Skin of body (tissue), 2 donors: ENCODE measurements around the gene KIAA1217. TPM values are rescaled to one million over a fixed set of nuclear protein-coding genes. Genes with fewer than 3 reads are reported as not detected.
"Not testable (repeated sequence)": the region's sequence is repeated elsewhere in the genome, so short reads cannot be mapped to it uniquely, and the experiment has no call there.

Experiments used
- DNase-seq: peaks from one replicate; lab custom pipeline; 2025; lab: John Stamatoyannopoulos, UW
- total RNA-seq: library from RNA; depleted of rRNA; stranded (reverse); fragments of >200 nt; gene quantifications from one replicate; pipeline ENCODE4 v1.2.3, GENCODE V29; 2014

The KIAA1217 gene
- total RNA-seq, 1 donor from 2014 or later, result 19.8 TPM

DNA sequence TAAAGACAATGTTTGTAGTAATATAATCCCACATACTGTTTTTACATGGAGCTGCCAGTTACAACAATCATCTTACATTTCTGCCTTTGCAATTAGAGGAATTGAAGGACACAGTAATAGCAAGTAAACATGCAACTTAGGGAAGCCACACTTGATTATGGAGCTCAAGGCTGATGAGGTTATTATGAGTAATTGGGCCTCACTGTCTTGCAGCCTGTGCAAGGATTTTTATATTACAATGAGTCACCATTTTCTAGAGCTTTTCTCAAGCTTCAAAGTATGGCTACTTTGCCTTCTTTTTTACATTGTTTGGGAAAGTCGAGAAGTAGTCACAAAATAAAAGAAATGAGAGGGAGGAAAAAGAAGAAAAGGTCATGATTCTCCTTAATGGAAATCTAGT lies 226.4 kb downstream of the KIAA1217 start:
- no peak for DNase-seq

DNA sequence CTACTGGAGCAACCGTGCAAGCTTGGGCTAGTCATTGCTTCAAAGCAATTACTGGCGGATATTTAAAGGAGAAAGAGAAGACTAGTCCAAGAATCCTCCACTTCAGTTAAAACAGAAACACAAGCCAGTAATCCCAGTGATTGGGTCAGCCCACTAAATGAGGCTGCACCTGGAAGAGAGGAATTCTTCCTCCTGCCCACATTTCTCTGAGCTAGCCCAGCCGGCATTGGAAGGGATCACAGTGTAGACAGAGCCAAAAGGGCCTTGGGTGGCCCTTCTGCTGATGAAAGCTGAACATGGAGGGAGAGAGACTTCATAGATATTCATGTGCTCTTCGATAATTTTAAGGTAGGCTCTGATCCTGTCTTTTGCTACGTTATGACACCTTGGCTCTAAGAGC lies 228.4 kb downstream of the KIAA1217 start:
- DNase-seq, result no peak

DNA sequence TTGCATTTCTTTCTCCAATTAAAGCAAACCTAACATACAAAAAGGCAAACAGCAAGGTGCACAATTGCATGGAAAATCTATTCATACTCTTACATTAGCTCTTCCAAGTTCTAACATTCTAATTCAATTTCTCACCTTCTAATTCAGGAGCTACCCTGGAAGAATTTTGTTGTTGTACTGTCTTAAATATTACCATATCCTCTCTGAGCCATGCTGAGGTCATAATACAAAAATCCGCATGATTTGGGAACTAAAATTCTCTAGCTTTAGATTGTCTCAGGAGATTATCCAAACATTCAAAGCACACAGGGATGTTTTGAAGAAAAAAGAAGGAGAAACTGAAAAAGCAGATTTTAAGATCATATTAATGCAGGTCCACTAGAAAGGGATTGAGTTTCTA lies 229.9 kb downstream of the KIAA1217 start:
- DNase-seq, result no peak

DNA sequence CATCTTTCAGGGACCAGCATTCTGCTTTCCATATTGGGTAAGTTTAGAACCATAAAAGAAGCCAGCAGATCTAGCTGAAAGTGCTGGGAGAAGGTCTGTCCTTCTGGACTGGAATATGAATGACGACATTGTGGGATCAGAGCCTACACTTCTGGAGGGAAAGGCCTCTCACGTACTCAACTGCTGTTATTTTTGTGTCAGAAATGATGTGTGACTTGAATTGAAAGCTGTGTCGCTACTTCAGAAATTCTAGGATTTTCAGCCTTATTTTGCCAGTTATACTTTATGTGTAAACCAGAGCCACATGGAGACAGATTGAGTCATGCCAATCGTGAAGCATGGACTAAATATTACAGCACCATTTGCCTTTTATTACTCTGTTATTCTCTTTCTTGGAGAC lies 231.0 kb downstream of the KIAA1217 start:
- peak; percentile 82 for DNase-seq

DNA sequence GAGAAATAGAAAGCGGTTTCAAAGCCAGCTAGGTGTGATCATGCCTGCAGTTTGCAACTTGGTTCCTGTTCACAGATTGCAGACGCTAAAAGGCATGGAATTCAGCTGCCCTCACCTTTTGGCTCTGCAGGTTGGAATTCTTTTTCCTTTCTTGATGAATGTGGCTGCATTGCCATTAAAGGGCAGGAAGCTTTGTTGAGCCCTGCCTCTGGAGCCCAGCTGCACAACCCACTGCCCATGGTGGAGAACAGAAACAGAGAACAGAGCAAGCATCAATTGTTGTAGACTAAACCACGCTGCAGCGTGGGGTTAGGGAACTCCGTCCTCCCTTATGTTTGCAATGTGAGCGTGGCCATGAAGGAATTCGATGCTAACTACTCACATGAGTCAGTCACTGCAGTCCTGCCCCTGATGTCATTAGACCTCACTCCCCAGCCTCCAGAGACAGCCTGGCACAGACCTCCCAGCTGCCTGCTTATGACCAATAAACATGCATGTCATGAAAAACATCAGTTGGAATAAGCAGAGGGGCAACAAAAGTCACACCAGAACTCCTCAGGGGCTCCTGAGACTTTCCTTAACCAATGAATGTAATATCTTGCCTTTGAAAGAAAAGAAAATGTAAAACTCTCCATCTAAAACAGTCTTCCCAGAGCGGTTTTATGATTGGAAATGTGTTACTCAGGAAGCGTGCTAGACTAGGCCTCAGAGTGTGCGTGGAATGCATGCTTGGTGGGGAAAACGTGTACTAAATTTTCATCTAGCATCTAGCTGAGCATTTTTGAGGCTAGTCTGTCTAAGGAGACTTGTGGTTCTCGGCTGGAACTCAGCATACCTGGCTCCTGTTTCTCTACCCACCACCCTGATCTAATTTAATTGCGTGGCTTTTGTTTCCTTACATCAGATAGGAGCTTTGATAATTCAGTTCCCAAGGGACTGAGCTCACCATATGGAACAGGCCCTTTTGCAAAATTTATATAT lies 232.2 kb downstream of the KIAA1217 start:
- DNase-seq, result peak; percentile 50

DNA sequence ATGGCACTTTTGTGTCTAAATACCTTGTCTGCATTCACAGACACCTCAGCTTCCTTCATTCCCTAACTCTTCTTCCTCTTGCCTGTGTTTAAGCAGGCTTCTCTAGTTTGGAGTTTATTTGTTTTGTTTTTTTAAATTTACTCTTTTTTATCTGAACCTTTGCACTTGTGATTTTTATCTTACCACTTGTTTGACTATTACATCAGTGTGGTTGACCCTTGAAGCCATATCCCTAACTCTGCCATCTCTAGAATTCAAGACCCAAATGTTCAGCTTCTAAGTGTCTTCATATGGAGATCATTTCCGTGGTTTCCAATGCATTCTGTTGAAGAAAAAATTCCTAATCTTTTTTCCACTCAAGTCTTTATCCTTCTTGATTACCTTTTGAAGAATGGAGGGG lies 233.3 kb downstream of the KIAA1217 start:
- no peak for DNase-seq

DNA sequence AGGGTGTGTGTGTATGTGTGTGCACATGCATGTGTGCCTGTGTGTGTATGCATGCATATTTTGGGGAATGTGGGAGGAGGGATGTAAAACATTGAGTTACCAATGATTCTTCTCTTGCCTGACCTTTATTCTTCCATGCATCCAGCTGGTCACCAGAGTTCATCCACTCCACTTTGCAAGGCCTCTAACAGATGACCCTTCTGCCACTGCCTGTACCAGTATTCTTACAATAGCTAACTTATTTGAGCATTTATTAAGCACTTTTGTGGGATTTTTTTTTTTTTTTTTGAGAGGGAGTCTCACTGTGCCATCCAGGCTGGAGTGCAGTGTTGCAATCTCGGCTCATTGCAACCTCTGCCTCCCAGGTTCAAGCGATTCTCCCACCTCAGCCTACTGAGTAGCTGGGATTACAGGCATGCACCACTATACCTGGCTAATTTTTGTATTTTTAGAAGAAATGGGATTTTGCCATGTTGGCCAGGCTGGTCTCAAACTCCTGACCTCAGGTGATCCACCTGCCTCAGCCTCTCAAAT lies 233.8 kb downstream of the KIAA1217 start:
- not testable (repeated sequence) for DNase-seq

DNA sequence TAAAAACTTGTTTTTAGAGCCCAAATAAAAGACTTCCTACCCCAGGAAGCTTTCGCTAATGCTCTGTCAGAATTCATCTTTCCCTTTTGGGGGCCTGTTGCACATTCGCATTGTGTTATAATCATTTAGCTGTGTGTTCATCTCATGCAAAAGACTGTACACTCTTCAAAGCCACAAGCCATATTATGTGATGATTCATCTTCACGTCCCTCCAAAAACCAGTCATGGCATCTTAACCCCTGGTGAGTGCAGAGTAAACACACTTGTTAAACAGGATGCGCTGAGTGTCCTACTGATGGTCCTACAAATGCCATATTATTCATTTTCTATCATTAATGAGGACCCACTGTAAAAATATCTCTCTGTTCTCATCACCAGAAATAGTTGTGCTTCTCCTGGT lies 235.4 kb downstream of the KIAA1217 start:
- DNase-seq, result no peak

DNA sequence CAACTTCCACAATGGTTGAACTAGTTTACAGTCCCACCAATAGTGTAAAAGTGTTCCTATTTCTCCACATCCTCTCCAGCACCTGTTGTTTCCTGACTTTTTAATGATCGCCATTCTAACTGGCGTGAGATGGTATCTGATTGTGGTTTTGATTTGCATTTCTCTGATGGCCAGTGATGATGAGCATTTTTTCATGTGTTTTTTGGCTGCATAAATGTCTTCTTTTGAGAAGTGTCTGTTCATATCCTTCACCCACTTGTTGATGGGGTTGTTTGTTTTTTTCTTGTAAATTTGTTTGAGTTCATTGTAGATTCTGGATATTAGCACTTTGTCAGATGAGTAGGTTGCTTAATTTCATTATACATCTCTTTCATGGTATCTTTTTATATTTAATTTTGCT lies 237.0 kb downstream of the KIAA1217 start:
- DNase-seq, result not testable (repeated sequence)

DNA sequence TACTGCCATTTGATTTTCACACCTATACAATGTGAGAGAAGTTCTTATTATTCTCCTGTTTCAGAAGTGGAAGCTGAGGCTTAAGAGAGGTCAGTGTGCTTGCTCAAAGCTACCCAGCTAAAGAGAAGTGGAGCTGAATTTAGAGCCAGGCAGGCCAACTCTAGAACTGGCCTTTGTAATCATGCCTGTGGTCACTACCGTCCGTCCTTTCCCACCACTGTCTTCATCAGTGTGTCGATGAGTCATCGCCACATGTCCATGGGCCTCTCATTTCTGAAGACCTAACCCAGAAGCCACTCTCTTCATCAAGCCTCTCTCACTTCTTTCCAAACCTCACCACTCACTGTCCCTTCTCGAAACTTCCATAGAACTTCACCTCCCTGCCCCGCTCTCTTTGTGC lies 237.8 kb downstream of the KIAA1217 start:
- DNase-seq, result no peak

DNA sequence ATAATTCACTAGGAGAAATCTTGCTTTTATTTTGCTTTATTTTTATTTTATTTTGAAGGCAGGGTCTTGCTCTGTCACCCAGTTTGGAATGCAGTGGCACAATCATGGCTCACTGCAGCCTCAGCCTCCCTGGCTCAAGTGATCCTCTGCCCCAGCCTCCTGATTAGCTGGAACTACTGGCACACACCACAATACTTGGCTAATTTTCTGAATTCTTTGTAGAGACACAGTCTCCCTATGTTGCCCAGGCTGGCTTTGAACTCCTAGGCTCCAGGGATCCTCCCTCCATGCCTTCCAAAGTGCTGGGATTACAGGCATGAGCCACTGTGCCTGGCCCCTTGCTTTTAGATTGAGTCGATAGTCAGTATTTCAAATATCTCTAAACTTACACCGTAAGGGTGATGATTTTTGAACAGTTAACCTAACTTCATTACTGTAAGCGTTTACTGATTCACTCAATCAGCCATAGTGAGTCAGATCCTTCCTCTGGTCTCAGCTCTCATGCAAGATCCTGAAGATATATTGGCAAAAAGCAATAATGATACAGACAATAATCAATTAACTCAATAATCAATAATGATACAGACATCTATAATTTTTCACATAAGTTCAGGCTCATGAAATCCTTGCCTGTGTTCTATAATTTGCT lies 239.5 kb downstream of the KIAA1217 start:
- DNase-seq, result no peak

DNA sequence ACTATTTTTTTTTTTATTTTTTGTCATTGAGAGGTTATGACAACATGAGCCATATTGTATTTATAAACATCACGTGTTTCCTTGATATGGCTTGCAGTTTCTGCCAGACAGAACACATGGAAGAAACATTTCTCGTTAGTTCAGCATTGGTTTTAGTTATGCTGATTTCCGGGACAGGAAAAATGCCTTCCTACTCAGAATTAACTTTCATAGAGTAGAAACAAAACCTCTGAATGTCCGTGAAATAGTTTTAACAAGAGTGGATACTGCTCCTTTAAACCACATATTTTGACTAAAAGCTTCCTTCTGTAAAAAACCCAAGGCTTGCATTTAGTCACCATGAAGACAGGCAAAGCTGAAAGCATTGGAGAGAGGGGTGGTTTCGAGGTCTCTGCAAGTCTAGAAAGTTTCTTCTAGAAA lies 240.4 kb downstream of the KIAA1217 start:
- peak; percentile 82 for DNase-seq

DNA sequence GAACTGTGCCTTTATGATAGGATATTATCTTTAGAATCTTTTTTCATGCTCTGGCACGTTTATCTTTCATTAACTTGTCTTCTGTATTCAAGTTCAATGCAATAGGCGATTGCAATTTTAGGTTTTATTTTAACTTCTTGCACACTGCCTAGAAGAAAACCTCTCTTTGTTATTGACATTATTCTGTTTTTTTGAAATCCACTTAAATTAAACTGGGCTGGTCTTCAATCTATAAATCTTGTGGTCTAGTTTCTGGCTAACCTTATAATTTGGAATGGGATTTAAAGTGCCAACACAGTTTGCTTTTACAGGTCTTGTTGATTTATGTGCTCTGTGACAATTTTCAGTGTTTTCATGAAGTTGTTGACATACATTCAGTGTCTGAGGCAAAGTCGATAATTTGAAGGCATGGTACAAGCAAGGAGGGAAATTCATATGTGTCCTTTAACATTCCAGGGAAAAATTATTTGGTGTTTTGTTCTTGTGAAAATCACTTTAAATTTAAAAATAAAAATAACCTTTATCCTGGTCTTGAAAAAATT lies 240.9 kb downstream of the KIAA1217 start:
- DNase-seq, result no peak

DNA sequence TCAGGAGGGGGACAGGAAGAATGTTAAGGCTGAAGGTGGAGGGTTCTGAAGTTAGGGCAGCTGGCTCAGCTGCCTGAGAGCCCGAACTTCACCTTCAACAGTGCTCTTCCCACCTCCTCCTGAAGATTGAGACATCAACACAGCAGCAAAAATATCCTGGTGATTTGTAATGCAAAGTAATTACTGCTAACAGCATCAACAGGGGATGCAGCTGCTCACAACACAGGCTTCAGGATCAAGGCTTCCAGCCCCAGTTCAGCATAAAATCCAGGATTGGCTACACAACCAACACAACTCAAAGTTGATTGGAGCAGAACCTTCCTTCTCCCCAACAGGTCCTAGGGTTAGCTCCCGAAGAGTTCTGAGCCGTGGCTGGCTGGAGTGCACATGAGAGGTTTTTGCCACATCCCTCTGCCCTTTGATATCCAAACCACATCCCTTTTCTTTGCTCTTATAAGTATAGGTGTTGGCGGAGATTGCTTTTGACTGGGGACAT lies 242.4 kb downstream of the KIAA1217 start:
- DNase-seq, result no peak

DNA sequence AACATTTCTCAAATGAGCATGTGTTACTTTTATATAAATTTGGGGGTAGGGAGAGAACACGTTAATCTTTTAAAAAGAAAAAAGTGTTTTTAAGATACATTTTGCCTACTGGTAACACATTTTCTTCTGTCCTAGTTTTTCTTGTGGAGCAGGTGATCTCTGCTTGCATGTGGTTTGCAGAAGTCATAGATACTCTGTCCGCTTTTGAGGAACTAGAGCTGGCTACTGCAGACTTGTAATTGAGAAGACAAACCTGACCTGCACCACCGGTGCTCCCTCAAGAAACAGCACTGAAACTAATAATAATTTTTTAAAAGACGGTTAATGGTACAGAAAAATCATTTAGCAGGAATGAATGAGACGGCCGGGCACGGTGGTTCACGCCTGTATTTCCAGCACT lies 243.1 kb downstream of the KIAA1217 start:
- no peak for DNase-seq

DNA sequence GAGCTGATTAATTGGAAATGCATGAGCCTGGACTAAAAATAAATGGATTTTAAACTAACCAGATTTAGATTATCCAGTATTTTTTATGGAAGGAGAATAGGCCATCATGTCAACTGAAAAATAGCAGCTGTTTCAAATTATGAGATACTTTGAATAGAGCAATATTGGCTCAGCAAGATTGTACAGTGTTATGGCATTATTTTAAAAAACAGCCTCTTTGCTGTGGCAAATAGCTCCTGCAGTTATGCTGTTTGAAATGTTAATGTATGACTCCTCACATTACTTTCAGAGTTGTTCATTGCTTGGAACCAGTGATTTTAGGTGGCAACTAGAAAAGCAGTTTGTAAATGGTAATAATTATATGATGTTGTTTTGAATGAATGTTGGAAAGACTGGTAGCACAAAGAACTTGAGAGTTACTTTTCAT lies 244.5 kb downstream of the KIAA1217 start:
- DNase-seq, result peak; percentile 47

DNA sequence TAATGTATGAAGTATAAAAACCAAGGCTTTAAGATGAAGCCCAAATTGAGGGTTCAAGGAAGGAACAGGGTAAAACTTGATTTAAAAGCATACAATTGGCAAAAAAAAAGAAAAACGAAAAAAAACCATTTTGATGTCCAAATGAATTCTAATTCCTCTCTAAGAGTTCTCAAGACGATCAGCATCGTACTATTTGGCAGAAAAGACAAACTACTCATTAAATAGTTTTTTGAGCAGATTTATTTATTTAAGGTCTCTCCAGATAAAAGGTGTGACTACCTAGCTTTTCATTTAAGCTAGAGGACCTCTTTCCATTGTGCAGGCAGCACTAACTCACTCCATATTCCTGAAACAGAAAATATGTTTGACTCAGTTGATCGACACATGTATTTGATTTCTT lies 245.0 kb downstream of the KIAA1217 start:
- DNase-seq, result no peak

DNA sequence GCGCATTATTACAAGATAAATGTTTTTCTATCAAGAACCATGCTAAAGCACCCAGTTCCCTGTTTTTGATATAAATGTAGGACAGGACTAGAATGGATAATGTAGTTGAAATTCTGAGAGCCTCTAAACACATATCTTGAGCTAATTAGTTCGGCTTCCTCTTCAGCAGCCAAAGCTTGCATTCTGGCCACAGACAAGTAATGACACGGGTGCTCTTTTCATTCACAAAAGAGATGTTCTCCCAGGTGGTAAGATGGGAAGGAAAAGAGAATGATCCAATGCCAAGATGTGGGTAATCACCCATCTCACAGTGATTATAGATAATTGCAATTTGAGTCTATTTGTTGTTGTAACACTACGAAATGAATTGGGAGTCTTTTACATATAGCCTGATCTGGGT lies 246.5 kb downstream of the KIAA1217 start:
- no peak for DNase-seq

DNA sequence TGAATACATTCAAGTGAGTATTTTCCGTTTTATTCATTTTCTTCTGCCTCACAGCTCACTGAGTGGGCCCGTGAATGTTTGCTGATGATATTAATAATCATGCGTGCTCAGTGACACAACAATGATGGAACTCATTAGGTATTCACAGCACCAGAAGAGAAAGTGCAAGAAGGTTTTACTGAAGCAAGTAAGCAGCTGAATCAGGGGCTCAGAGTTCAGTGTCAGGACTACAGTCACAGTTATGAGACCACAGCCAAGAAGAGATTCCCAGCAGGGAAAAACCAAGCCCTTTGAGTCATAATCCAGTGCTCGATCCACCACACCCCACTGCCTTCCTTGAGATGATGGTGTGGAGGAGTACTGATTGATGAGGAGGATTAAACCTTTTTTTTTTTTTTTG lies 247.4 kb downstream of the KIAA1217 start:
- no peak for DNase-seq

DNA sequence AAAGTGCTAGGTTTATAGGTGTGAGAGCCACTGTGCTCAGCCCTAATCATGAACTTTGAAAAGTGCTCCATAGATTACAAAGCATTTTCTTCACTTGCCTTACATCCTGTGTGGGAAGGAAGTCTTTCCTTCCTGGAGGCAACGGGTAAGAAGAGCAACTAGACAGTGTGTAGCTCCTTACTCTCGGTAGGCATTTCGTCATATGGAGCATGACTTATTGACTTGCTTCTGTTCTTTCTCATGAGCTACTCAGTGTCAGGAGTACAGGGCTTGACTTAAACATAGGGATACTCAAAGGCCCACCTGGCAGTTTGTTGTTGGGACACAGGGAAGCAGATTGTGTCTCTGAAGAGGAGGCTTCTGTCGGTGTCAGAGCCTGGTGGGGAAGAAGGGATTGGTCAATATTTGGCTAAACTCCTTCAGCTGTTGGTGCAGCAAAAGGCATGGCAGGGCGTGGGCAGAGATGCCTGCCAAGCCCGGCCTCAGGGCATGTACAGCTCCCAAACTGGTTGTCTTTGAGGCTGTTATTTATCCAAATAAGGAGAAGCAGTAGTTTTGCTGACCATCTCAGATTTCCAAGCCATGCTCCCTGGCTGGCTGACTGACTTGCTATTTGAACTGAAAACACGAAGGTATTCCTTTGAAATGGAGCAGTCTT lies 248.9 kb downstream of the KIAA1217 start:
- DNase-seq, result no peak

DNA sequence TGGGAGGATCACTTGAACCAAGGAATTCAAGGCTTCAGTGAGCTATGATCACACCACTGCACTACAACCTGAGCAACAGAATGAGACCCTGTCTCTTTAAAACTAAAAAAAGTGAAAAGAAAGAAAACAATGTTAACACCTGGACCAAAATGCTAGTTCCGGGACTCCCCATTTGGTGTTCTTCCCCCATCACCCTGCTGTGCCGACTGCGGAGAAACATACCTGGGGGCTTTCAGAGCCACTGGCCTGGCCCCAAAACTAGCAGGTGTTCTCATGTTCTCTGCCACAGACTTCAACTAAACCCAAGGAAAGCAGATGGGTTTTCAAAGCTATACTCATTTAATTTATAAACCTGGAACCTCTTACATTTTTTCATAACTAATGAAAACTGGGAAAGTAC lies 250.9 kb downstream of the KIAA1217 start:
- no peak for DNase-seq
